ENCODE measurements around the gene YEATS2. TPM values are rescaled to one million over a fixed set of nuclear protein-coding genes. Genes with fewer than 3 reads are reported as not detected.

Gene YEATS2
- polyA plus RNA-seq, 1 of the 3 experiments (the other 2 are of a cell fraction), result 19.9 TPM

- H3K27me3 ChIP-seq (ENCODE audit: insufficient read depth), result no peaks in the 10 kb centered on the region
- peaks cover 0 to 5% of the 10 kb centered on the region in 2 experiments for H3K36me3 ChIP-seq (replicated peaks in 1 of 2; ENCODE audit: control insufficient read depth in 1 of 2, insufficient read depth in 2 of 2, low read length in 1 of 2)
- H3K4me3 ChIP-seq (ENCODE audit: low read depth in 2 of 2, low read length in 1 of 2), result no peak overlapping the region
- H3K9me2 ChIP-seq, result no peaks in the 10 kb centered on the region
- H3K27ac ChIP-seq (ENCODE audit: low read depth in 2 of 2, low read length in 1 of 2), result no peak overlapping the region
- no peak overlapping the region for H3K4me2 ChIP-seq
- POLR2A ChIA-PET, result interaction anchor here (1.1 kb wide), 1 partner anchor 9 kb away, joined by 3 read pairs; no protein-coding TSS in a partner anchor
- 97% methylated on average over 19 of the region's 25 CpGs for WGBS (ENCODE audit: low lambda C conversion rate)
- DNase-seq, result no peak
- no peak overlapping the region for H2AFZ ChIP-seq (ENCODE audit: low read depth)
- no peaks in the 10 kb centered on the region for H3K4me1 ChIP-seq (ENCODE audit: control insufficient read depth in 1 of 2, insufficient read depth in 2 of 2, low read depth in 1 of 2, low read length in 1 of 2)
- H3K9ac ChIP-seq, result no peak overlapping the region
- H4K20me1 ChIP-seq (ENCODE audit: insufficient read depth), result no peaks in the 10 kb centered on the region
- H3F3A ChIP-seq (replicated peaks; ENCODE audit: insufficient read depth), result no peaks in the 10 kb centered on the region
- CTCF ChIA-PET, result interaction anchor here (1.0 kb wide), 1 partner anchor 10 kb away, joined by 3 read pairs; no protein-coding TSS in a partner anchor
- H3K79me2 ChIP-seq (ENCODE audit: insufficient read depth), result no peaks in the 10 kb centered on the region
- H3K9me3 ChIP-seq, result no peaks in the 10 kb centered on the region
- TF ChIP-seq CTCF (IDR thresholded peaks at IDR 0.05) (no peak), USF2 (IDR thresholded peaks at IDR 0.05; ENCODE audit: borderline replicate concordance, low read depth, low read length) (no peak), ELF1 (IDR thresholded peaks at IDR 0.05) (no peak), GABPA (IDR thresholded peaks at IDR 0.05; ENCODE audit: low read depth) (no peak), TCF12 (IDR thresholded peaks at IDR 0.05) (no peak), RFX5 (IDR thresholded peaks at IDR 0.05; ENCODE audit: low read length) (no peak)
Measured at GRCh38 chr3:183818706-183819624, 121.4 kb downstream of the YEATS2 start.

- no peak for DNase-seq
- H3K9me3 ChIP-seq, result no peaks in the 10 kb centered on the region
- no peaks in the 10 kb centered on the region for H3K27me3 ChIP-seq (ENCODE audit: insufficient read depth)
- H2AFZ ChIP-seq (ENCODE audit: low read depth), result no peak overlapping the region
- TF ChIP-seq FOXM1 (IDR thresholded peaks at IDR 0.05; ENCODE audit: low read depth) (no peak), MEF2A (IDR thresholded peaks at IDR 0.05; ENCODE audit: borderline replicate concordance, low read depth) (no peak), EP300 (IDR thresholded peaks at IDR 0.05; ENCODE audit: borderline replicate concordance in 1 of 2, low read depth in 1 of 2, low read length in 1 of 2) (no peak), CHD2 (IDR thresholded peaks at IDR 0.05; ENCODE audit: low read length, partially characterized antibody) (no peak), EZH2phosphoT487 (IDR thresholded peaks at IDR 0.05; ENCODE audit: borderline replicate concordance, low read depth) (no peak), SIN3A (IDR thresholded peaks at IDR 0.05; ENCODE audit: borderline replicate concordance, low read depth, low read length) (no peak), NRF1 (IDR thresholded peaks at IDR 0.05; ENCODE audit: low read depth, low read length) (no peak)
- TF ChIP-seq, protein P1, sequence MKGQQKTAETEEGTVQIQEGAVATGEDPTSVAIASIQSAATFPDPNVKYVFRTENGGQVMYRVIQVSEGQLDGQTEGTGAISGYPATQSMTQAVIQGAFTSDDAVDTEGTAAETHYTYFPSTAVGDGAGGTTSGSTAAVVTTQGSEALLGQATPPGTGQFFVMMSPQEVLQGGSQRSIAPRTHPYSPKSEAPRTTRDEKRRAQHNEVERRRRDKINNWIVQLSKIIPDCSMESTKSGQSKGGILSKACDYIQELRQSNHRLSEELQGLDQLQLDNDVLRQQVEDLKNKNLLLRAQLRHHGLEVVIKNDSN (IDR thresholded peaks at IDR 0.05; ENCODE audit: borderline replicate concordance, low read depth), result no peak
- ChIA-PET CTCF (no interaction called here), POLR2A (no interaction called here)
- no peaks in the 10 kb centered on the region for H3K9me2 ChIP-seq
- H3K27ac ChIP-seq (ENCODE audit: low read depth in 2 of 2, low read length in 1 of 2), result no peak overlapping the region
- H3K4me2 ChIP-seq, result no peak overlapping the region
- H3F3A ChIP-seq (replicated peaks; ENCODE audit: insufficient read depth), result no peaks in the 10 kb centered on the region
- no peaks in the 10 kb centered on the region for H3K79me2 ChIP-seq (ENCODE audit: insufficient read depth)
- WGBS (ENCODE audit: low lambda C conversion rate), result 81% methylated on average over 4 of the region's 6 CpGs
- H3K9ac ChIP-seq, result no peak overlapping the region
- H4K20me1 ChIP-seq (ENCODE audit: insufficient read depth), result no peaks in the 10 kb centered on the region
- H3K36me3 ChIP-seq (replicated peaks in 1 of 2; ENCODE audit: control insufficient read depth in 1 of 2, insufficient read depth in 2 of 2, low read length in 1 of 2), result peaks cover 0 to 5% of the 10 kb centered on the region in 2 experiments
- H3K4me3 ChIP-seq (ENCODE audit: low read depth in 2 of 2, low read length in 1 of 2), result no peak overlapping the region
- peaks cover 0 to 5% of the 10 kb centered on the region in 2 experiments; a peak in 1 of 4 replicates for H3K4me1 ChIP-seq (ENCODE audit: control insufficient read depth in 1 of 2, insufficient read depth in 2 of 2, low read depth in 1 of 2, low read length in 1 of 2)
Measured at GRCh38 chr3:183819831-183820230, 122.2 kb downstream of the YEATS2 start.

Measured in SK-N-SH (cell line).